OCI-M1 (cell line): ENCODE measurements around the gene NEIL1.
"Not testable (repeated sequence)": the region's sequence is repeated elsewhere in the genome, so short reads cannot be mapped to it uniquely, and the experiment has no call there.

Experiments
- DNase-seq: peaks from one replicate; lab custom pipeline; 2025; lab: John Stamatoyannopoulos, UW

Gene NEIL1

DNA sequence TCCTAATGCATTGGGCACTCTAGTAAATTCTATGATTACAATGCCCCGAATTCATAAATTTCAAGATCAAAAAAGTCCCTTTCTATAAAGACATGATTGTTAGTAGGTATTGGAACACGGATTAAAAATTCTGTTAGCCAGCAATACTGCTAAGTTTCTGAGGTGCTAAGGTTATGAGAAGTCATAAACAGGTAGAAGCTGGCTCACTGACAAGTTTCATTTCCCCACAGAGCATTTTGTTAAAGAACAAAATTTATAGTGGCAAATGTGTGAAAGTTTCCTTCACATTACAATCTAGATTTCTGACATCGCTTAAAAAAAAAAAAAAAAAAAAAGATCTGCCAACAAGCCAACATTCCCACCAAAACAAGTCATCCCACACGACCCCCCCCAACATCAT is 33.9 kb downstream of the NEIL1 start:
- no peak for DNase-seq

DNA sequence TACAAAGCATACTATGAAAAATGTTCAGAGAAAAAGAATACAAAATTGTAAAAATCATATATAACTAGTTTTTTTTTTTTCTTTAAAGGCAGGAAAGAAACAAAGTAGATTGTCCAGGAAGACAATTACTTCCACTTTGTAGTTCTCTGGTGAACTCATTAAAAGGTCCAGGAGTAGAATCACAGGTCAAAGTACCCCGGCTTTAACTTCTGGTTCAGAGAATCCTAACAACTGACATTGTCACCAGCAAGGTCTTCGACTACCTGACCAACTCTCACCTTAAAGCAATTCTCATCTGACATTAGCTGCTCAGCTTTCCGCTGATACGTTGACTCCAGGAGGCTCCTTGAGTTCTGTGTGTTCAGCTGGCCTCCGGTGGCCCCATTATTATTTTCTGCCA is 37.1 kb downstream of the NEIL1 start:
- DNase-seq: not testable (repeated sequence)

DNA sequence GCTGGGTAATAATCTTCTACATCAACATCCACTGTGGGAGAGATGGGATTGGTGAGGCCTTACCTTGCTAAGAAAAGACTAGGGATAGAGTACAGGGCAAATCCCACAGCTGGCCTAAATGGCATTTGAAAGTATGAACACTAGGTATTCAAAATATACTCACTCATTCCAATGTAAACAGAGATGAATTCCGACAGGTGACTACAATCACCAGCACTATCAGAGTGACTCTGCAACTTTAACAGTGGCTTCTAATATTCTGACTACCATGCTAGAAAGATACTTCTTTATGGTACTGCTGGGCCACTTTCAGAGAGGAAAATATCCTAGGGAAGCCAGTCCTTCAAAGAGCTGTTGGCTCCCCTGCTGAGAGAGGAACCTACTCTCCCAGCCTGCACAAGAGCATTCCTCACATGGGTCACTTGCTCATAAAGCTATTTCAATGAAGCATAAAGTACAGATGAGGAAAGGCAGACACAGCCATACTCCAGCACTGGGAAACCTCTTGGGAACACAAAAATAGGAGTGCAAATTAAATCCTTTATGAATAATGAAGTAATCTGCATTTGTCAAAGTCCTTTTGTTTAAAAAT is 43.0 kb downstream of the NEIL1 start:
- no peak for DNase-seq

DNA sequence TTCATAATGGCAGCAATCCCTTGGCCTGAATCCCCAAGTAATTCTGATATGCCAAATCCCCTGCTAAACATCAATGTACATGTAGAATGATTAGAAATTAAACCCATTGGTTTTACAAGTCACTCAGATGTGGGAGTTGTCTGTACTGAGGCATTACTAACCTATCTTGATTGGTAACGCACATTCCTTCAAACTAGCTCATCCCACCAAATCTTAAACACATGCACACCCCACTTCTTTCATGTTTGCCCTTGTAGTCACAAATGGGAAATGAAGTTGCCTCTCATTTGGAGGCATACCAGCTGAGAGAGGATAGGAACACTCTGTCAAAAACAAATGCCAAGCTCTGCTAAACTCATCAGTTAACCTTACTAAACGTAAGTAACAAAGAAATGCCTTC is 50.7 kb downstream of the NEIL1 start:
- DNase-seq: no peak

DNA sequence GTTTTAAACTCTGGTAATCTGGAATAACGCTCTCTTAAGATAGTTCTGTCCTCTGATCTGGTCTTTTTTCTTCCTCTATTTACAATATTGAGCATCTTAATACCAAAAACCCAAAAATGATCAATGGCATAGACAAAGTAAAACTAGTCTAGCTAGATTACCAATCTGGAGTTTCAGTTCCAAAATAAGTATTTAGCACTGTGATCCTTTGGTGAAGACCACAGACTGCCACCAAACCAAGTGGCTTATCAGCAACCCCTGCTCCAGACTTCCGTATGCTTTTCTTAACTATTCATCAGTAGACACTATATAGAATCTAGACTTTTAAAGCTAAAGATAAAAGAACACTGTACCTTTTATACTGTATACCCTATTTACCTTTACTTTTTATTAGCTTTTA is 57.1 kb downstream of the NEIL1 start:
- DNase-seq: no peak
